ENCODE measurements around the gene CADPS.

The CADPS gene

DNA sequence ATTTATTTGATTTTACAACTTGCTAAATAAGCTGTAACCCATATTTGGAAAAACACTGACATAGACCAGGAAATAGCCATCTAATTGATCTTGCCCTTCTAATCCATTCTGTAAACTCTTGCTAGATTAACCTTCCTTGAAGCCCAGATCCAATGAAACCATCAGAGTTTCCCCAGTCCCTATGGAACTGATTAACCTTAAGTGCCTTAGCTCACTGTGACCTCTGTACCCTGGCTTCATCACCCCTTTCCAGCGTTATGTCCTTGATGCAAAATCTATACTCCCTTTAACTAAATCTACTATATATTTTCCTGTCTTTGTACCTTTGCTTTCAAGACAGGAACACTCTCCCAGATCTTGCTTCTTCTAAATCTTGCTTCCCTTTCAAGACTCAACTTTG is 42.9 kb upstream of the CADPS start:
- H3K4me3 ChIP-seq (ENCODE audit: low read depth, low read length) = no peak overlapping the region
- no peak for DNase-seq (ENCODE audit: low read depth)
- TF ChIP-seq, protein P1, sequence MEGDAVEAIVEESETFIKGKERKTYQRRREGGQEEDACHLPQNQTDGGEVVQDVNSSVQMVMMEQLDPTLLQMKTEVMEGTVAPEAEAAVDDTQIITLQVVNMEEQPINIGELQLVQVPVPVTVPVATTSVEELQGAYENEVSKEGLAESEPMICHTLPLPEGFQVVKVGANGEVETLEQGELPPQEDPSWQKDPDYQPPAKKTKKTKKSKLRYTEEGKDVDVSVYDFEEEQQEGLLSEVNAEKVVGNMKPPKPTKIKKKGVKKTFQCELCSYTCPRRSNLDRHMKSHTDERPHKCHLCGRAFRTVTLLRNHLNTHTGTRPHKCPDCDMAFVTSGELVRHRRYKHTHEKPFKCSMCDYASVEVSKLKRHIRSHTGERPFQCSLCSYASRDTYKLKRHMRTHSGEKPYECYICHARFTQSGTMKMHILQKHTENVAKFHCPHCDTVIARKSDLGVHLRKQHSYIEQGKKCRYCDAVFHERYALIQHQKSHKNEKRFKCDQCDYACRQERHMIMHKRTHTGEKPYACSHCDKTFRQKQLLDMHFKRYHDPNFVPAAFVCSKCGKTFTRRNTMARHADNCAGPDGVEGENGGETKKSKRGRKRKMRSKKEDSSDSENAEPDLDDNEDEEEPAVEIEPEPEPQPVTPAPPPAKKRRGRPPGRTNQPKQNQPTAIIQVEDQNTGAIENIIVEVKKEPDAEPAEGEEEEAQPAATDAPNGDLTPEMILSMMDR (IDR thresholded peaks at IDR 0.05; ENCODE audit: insufficient read depth, low read depth, low read length, missing control alignments) = no peak

DNA sequence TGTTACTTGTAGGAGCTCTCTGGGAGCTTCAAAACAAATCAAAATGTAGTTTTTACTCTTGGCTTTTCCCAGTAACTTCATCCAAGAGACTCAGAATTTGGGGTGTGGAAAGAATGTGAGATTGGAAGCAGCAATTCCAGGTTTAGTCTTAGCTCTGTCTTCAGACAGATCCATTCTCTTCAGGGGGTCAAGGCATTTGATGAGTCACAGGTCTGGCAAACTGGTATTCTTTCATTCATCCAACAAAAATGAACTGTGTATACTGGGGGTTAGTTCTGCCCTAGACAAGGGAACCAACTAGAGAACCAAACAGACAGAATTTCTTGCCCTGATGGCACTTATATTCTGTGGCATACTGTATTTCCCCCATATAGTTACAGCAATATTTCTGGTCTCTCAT is 36.3 kb upstream of the CADPS start:
- H3K4me3 ChIP-seq (ENCODE audit: low read depth, low read length) = no peak overlapping the region

DNA sequence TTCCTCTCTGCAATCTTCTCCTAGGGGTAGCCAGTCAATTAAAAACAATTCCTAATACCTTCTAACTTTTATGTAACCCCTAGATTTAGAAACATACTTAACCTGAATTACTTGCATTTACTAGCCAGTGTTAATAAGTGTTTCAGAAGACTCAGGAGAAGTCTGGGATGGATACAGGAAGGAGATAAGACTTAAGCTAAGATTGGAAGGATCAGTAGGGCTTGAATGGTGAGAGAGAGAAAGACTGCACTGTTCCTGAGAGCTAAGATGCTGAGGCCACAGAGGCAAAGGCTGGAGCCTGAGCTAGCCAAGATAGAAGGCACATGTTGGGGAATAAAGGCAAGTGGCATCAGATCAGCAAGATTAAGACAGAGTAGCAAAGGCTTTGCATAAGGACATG is 30.1 kb upstream of the CADPS start:
- no peak overlapping the region for H3K4me3 ChIP-seq (ENCODE audit: low read depth, low read length)
- TF ChIP-seq, protein P1 (IDR thresholded peaks at IDR 0.05; ENCODE audit: insufficient read depth, low read depth, low read length, missing control alignments) = no peak
- DNase-seq (ENCODE audit: low read depth) = no peak

More for the DNA sequence above, 36.3 kb upstream of the CADPS start:
- TF ChIP-seq, protein P1 (IDR thresholded peaks at IDR 0.05; ENCODE audit: insufficient read depth, low read depth, low read length, missing control alignments) = no peak
- no peak for DNase-seq (ENCODE audit: low read depth)

DNA sequence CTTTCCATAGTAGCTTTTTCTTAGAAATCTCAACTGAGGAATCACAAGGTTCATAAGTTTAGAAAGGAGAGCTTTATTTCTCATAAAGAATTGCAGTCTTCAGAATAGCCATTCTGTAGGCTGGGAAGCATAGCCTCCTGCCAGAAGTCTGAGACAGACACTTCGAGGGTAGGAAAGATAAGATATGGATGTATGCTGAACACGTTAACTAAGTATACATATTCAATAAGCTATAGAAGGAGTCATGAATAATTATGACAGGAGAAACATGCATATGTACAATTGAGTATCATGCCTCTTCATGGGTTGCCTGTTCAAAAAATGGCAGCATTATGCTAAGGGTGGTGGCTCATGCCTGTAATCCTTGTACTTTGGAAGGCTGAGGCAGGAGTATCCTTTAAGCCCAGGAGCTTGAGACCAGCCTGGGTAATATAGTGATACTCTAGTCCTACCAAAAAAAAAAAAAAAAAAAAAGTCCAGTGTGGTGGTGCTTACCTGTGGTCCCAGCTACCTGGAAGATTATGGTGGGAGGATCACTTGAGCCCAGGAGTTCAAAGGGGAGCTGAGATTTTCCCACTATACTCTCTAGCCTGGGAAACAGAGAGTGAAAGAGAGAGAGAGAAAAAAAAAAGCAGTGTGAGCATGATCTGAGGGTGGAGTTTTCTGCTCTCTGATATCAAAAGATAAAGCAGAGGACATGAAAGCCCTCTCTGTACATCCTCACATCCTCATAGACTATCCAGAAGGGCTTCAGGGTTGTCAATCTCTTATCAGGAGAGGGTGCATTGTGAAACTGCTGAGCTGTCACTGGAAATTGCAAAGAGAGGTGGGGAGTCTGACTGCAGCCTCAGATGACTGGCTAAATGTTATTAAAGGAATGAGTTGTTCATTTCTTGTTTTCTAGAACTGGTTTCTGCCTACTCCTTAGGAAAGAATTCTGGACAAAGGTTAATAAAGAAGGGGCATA is 23.6 kb upstream of the CADPS start:
- no peak overlapping the region for H3K4me3 ChIP-seq (ENCODE audit: low read depth, low read length)
- TF ChIP-seq, protein P1 (IDR thresholded peaks at IDR 0.05; ENCODE audit: insufficient read depth, low read depth, low read length, missing control alignments) = no peak
- DNase-seq (ENCODE audit: low read depth) = no peak

DNA sequence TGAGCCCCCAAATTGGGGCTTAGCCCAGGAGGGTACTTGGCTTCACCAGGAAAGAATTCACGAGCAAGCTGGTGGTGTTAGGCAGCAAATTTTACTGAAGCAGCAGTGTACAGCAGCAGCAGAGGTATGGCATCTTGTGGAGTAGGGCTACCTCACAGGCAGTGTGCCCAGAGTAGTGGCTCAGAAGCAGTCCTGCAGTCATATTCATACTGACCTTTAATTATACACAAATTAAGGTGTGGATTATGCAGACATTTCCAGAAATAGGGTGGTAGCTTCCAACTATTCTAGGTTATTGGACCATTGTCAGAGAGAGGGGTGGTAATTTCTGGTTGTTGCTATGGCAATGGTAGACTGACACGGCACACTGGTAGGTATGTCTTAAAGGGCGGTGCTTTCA is 20.7 kb upstream of the CADPS start:
- TF ChIP-seq, protein P1 (IDR thresholded peaks at IDR 0.05; ENCODE audit: insufficient read depth, low read depth, low read length, missing control alignments) = no peak
- H3K4me3 ChIP-seq (ENCODE audit: low read depth, low read length) = no peak overlapping the region
- no peak for DNase-seq (ENCODE audit: low read depth)

DNA sequence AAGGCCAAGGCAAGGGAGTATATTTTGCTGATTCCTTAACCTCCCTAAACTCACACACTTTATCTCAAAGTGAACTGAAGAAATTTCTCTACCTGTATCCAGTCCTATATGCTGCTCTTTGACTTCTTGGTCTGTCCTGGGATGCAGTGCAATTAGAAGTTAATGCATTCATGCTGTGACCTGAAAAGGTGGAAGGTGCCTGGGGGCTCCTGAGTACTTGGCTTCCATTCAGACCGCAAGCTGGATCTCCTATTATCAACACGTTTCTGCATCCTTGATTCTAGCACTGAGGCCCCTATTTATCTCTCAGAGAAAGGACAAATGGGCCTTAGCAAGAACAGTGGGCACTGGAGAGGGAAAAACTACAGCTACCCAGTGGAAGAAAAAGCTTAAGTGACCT is 17.7 kb upstream of the CADPS start:
- TF ChIP-seq, protein P1 (IDR thresholded peaks at IDR 0.05; ENCODE audit: insufficient read depth, low read depth, low read length, missing control alignments) = no peak
- H3K4me3 ChIP-seq (ENCODE audit: low read depth, low read length) = no peak overlapping the region
- no peak for DNase-seq (ENCODE audit: low read depth)
